Measurements from ENCODE around the gene MED9. TPM values are rescaled to one million over a fixed set of nuclear protein-coding genes. Genes with fewer than 3 reads are reported as not detected.

Gene MED9
- 11.8 and 12.3 TPM in 2 replicates for total RNA-seq

GRCh38 chr17:17476865-17477467 lies at the start of gene MED9:
TSS of gene MED9 (plus strand) at chr17:17477000. CDS start at chr17:17477042, 42 bp downstream.

GRCh38 chr17:17496189-17497064 lies 19.6 kb downstream of the MED9 start, which contains the start of gene RASD1:
TSS of gene RASD1 (minus strand) at chr17:17496395. CDS start at chr17:17496181, 214 bp downstream.

Small RNAs within 50 kb of the gene (small RNA-seq; reads per million reads assigned to genes)
- gene RF00019: not detected

Other genes with a start within 250 kb of the MED9 start
- gene FLCN, start 239.8 kb upstream of the MED9 start, total RNA-seq: 42.1 and 46.1 TPM in 2 replicates
- gene COPS3, start 195.8 kb upstream of the MED9 start, total RNA-seq: 106 and 126 TPM in 2 replicates
- 0.53 and 0.93 TPM in 2 replicates for gene NT5M, start 173.6 kb upstream of the MED9 start, total RNA-seq
- 8.8 and 11.8 TPM in 2 replicates for gene RASD1, start 19.4 kb downstream of the MED9 start, total RNA-seq
- 22.3 and 27.7 TPM in 2 replicates for gene PEMT, start 114.7 kb downstream of the MED9 start, total RNA-seq
- 15.6 and 24.0 TPM in 2 replicates for gene RAI1, start 204.5 kb downstream of the MED9 start, total RNA-seq